Psoas muscle (tissue), 8 donors: ENCODE measurements around the gene TPP2. TPM values are rescaled to one million over a fixed set of nuclear protein-coding genes. Genes with fewer than 3 reads are reported as not detected.

Experiments
- ATAC-seq, 4 donors: fragments of 200-7000 bp; cut with Tn5 transposase; one replicate each; pipeline ENCODE4 v1.9.1; 2020; ENCODE audit warnings: moderate library complexity in 3 of 4, mild to moderate bottlenecking in 2 of 4
- DNase-seq, 2 donors: peaks; one replicate each; pipeline ENCODE4 v3.0.0-alpha.2; 2020
- H3K27ac ChIP-seq: fragments of 200-600 bp; one replicate; pipeline ENCODE4 v1.8.0; 2022
- H3K27me3 ChIP-seq, 3 donors: fragments of 200-600 bp in 1 of 3; one replicate each; pipeline versions ENCODE4 v1.6.1 to v1.8.0; 2013 to 2022; ENCODE audit warnings: low read length in 2 of 3, mild to moderate bottlenecking in 2 of 3, moderate library complexity in 1 of 3; ENCODE audit not compliant: insufficient read depth in 3 of 3
- H3K36me3 ChIP-seq, 2 donors: fragments of 200-600 bp in 1 of 2; one replicate each; pipeline versions ENCODE4 v1.6.1 to v1.8.0; 2013 to 2022; ENCODE audit warnings: low read depth in 1 of 2, mild to moderate bottlenecking in 1 of 2, moderate library complexity in 1 of 2; ENCODE audit not compliant: insufficient read depth in 1 of 2
- H3K4me1 ChIP-seq: fragments of 200-600 bp; one replicate; pipeline ENCODE4 v1.8.0; 2022
- H3K4me3 ChIP-seq: fragments of 200-600 bp; one replicate; pipeline ENCODE4 v1.8.0; 2022; ENCODE audit warnings: mild to moderate bottlenecking
- H3K9me3 ChIP-seq: fragments of 200-600 bp; one replicate; pipeline ENCODE4 v1.8.0; 2022
- WGBS, 3 donors: extraction: QIAGEN DNeasy Blood & Tissue Kit; methylation state at CpG; one replicate each; pipeline versions ENCODE4 v1.1.6 to v1.1.7; 2013; 5-methylcytosine and 5-hydroxymethylcytosine counted together
- intact Hi-C, 2 donors: fragments of 100-400 bp; cut with DNase I; formaldehyde crosslinking; loops; one replicate each; pipeline versions ENCODE4 v1.11.0 to v1.14.2; 2022
- polyA plus RNA-seq, 3 donors: library from polyadenylated mRNA; stranded (reverse); fragments of 200-250 nt; gene quantifications; one replicate each; pipeline ENCODE4 v1.2.3, GENCODE V29; 2013
- total RNA-seq, 4 donors: library from RNA; stranded (reverse); fragmentation: NEBNext Ultra II Directional in 2 of 4; extraction: Animal tissue kit (Norgen Biotek cat#: 25700) in 2 of 4; gene quantifications; one replicate each; pipeline versions ENCODE4 v1.2.1 to v1.2.4, GENCODE V29; 2021 to 2023
- TF ChIP-seq, protein P1 (sequence below): fragments of 200-600 bp; IDR thresholded peaks from one replicate; pipeline ENCODE4 v1.8.0; 2022; ENCODE audit warnings: antibody characterized with exemption
- donor health status: healthy with polysubstance abuse.
- donor health status: DM: no; HTN: no; CAD: no; lungs with moderate emphysema.
- donor health status: Bipolar disorder and iron deficiency.
- donor health status: healthy.
- donor health status: DM: yes; HTN: yes; CAD: no.
- donor health status: DM: no; HTN: no; CAD: no.
- donor health status: DM: no; HTN: no; CAD: no.
- donor health status: DM: yes; HTN: yes; CAD: no.

The TPP2 gene
- total and polyA plus RNA-seq, 7 donors: 22.1 to 45.6 (median 40.3) TPM

DNA sequence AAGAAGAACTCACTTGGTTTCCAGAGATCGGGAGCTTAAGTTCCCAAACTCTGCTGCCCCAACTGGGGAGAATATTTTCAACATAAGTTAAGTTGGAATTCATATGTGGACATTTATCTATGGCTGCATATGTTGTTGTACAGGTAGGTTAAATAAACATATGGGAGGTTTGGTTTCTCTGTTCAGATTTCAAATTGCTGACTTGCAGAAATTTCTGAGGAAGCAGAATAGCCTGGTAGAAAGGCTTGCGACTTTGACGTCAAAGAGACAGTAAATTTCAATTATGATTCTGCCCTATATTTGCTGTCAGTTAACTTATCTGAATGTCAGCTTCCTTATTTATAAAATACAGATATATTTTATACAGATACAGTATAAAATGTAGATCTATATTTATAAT lies 40.0 kb upstream of the TPP2 start:
- Histone ChIP-seq H3K27me3 (no peaks in the 10 kb centered on the region), H3K36me3 (no peaks in the 10 kb centered on the region), H3K4me1 (peaks cover 4% of the 10 kb centered on the region), H3K27ac (no peak overlapping the region), H3K9me3 (peaks cover 4% of the 10 kb centered on the region), H3K4me3 (no peak overlapping the region)
- WGBS, 3 donors: 54 to 61% (median 58%) methylated on average over 3 of the region's 3 CpGs
- DNase-seq (no peak), ATAC-seq (no peak)
- intact Hi-C loops: loop anchor here (5.0 to 10.0 kb wide), 3 partner anchors 612 to 1412 kb away; no protein-coding TSS in a partner anchor
- TF ChIP-seq, protein P1, sequence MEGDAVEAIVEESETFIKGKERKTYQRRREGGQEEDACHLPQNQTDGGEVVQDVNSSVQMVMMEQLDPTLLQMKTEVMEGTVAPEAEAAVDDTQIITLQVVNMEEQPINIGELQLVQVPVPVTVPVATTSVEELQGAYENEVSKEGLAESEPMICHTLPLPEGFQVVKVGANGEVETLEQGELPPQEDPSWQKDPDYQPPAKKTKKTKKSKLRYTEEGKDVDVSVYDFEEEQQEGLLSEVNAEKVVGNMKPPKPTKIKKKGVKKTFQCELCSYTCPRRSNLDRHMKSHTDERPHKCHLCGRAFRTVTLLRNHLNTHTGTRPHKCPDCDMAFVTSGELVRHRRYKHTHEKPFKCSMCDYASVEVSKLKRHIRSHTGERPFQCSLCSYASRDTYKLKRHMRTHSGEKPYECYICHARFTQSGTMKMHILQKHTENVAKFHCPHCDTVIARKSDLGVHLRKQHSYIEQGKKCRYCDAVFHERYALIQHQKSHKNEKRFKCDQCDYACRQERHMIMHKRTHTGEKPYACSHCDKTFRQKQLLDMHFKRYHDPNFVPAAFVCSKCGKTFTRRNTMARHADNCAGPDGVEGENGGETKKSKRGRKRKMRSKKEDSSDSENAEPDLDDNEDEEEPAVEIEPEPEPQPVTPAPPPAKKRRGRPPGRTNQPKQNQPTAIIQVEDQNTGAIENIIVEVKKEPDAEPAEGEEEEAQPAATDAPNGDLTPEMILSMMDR: no peak

DNA sequence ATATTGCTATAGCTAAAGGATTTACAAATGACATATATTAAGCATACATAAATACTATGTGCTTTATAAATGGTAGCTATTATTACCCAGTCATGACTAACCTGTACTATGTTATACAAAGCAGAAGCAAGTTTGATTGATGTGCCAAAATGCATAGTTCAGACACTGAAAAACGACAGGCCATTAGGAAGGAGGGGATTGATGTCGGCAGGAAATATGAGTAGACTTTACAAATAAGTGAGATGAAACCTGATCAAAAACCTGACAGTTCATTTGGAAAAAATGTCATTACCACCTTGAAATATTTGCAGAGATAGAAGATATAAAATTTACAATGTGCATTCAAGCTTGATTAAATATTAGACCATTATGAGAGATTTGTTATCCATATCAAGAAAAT lies 38.8 kb upstream of the TPP2 start:
- H3K27me3 ChIP-seq: no peaks in the 10 kb centered on the region
- TF ChIP-seq, protein P1: no peak
- H3K27ac ChIP-seq: no peak overlapping the region
- intact Hi-C loops: loop anchor here (5.0 to 10.0 kb wide), 3 partner anchors 613 to 1413 kb away; no protein-coding TSS in a partner anchor
- ATAC-seq: no peak
- H3K36me3 ChIP-seq: no peaks in the 10 kb centered on the region
- WGBS, 3 donors: 14 to 25% (median 19%) methylated on average over 2 of the region's 2 CpGs
- peaks cover 4% of the 10 kb centered on the region for H3K9me3 ChIP-seq
- peaks cover 4% of the 10 kb centered on the region for H3K4me1 ChIP-seq
- no peak for DNase-seq
- no peak overlapping the region for H3K4me3 ChIP-seq

DNA sequence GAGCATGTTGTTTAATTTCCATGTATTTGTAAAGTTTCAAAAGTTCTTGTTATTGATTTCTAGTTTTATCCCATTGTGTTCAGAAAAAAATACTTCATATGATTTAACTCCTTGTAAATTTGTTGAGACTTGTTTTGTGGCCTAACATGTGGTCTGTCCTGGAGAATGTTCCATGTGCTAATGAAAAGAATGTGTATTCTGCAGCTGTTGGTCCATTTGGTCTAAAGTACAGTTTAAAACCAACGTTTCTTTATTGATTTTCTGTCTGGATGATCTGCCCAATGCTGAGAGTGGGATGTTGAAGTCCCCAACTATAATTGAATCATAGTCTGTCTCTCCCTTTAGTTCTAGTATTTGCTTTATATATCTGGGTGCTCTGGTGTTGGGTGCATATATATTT lies 34.9 kb upstream of the TPP2 start:
- DNase-seq (no peak), ATAC-seq (no peak)
- Histone ChIP-seq H3K4me1 (peaks cover 4% of the 10 kb centered on the region), H3K36me3 (no peaks in the 10 kb centered on the region), H3K4me3 (no peak overlapping the region), H3K27ac (no peak overlapping the region), H3K9me3 (peaks cover 4% of the 10 kb centered on the region), H3K27me3 (peaks cover 2 to 5% (median 2%) of the 10 kb centered on the region in 3 donors)
- intact Hi-C loops: no loop called here
- TF ChIP-seq, protein P1: no peak
- WGBS, 3 donors: 18 to 33% (median 27%) methylated on average over 1 of the region's 1 CpG

DNA sequence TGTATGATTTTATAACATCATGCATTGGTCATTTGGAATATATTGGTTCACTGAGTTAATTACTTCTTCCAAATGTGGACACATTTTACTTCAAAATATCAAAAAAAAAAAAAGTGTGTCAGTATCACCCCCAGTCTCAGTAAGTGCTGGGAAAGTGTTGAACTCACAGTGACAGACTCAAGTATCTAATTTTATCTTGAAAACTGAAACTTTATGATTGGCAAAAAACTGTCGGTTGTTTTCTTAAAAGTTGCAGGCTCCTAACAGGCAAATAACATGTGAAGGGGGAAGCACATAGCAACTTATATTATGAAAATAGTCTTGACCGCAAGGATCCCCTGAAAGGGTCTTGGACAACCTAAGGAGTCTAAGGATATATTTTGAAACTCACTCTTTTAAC lies 33.5 kb upstream of the TPP2 start:
- no peak for DNase-seq
- TF ChIP-seq, protein P1: no peak
- no peak for ATAC-seq
- H3K36me3 ChIP-seq: no peaks in the 10 kb centered on the region
- H3K9me3 ChIP-seq: peaks cover 4% of the 10 kb centered on the region
- no peak overlapping the region for H3K27ac ChIP-seq
- no peak overlapping the region for H3K4me3 ChIP-seq
- no peaks in the 10 kb centered on the region for H3K4me1 ChIP-seq
- peaks cover 2 to 5% (median 2%) of the 10 kb centered on the region in 3 donors for H3K27me3 ChIP-seq
- WGBS, 3 donors: 86 to 94% (median 90%) methylated on average over 2 of the region's 2 CpGs
- intact Hi-C loops: no loop called here

DNA sequence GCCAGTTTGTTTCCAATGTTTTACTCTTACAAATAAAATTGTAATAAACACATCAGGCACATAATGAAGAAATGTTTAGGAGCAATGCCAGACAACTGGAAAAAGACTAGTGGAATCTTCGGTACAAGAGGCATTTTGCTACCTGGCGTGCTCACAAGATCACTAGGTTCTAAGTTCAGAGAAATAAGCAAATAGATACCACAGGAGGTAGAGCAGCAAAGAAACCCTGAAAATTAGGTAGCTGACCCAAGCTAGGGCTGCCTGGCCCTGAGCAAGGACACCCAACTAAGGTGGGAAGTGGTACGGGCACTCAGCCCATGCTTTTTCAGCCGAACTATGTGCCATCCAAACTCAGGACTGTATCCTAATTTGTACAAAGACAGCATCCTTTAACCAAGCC lies 32.2 kb upstream of the TPP2 start:
- Histone ChIP-seq H3K36me3 (no peaks in the 10 kb centered on the region), H3K27me3 (peaks cover 2 to 5% (median 2%) of the 10 kb centered on the region in 3 donors), H3K9me3 (peaks cover 4% of the 10 kb centered on the region), H3K27ac (no peak overlapping the region), H3K4me3 (no peak overlapping the region), H3K4me1 (no peaks in the 10 kb centered on the region)
- TF ChIP-seq, protein P1: no peak
- intact Hi-C loops: no loop called here
- ATAC-seq: no peak
- DNase-seq: no peak
- WGBS, 3 donors: 82 to 88% (median 88%) methylated on average over 4 of the region's 4 CpGs
